Stimulated activated CD8-positive, alpha-beta memory T cell treated with anti-CD3 and anti-CD28 coated beads, Interleukin-7, amount 100 ng/mL, for 48 hours (primary cell): ENCODE results near the gene CLEC6A.
"Not testable (repeated sequence)": the region's sequence is repeated elsewhere in the genome, so short reads cannot be mapped to it uniquely, and the experiment has no call there.

Source experiments
- DNase-seq, 2 donors: peaks; one replicate each; pipeline ENCODE4 v3.0.0-alpha.2; 2020; ENCODE audit warnings: low read depth in 1 of 2; ENCODE audit errors: extremely low read depth in 1 of 2

Gene CLEC6A

DNA sequence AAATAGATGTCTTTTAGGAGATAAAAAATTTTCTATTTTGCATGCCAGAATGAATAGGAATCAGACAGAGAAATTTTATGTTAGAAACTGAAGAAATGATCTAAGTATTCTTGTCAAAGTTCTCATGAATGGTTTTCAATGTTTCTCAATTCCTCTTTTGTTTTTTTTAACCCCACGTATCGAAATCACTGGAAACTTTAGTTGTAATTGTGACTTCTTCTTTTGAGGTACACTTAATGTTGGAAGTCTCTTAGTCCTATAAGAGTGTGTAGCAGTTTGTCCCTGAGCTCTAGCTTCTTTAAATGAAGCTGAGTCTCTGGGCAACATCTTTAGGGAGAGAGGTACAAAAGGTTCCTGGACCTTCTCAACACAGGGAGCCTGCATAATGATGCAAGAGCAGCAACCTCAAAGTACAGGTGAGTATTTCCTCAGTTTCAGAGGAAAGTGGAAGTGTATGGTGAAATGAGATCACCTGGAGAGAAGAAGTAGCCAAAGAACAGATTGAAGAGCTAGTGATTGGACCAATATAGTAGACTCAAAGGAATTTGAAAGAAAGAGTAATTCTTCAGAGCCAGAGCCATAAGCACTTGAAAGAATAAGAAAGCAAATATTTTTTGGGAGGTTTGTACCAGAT lies at the start of gene CLEC6A:
Gene CLEC6A, plus strand, starts transcription at position 236 of the 634 bp plus-strand sequence. Its CDS starts 150 bp downstream, at position 386.
- DNase-seq: no peak

DNA sequence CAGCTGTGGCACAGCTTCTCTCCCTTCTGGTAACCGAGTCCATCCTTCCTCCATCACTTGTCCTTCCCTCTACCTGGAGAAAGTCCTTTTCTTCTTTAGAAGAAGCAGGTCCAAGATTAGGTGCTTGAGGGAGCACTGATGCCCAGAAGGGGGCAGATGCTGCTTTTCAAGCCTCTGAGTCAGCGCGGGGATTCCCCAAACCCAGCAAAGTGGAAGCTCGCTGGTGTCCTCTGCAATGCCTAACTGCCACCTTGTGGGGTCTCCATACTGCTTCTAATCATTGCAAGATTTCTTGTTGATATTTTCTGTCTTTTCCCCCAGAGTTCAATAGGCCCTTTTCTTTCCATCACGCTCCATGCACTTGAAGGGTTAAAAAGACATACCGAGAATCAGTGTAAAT lies 36.2 kb upstream of the CLEC6A start:
- DNase-seq: peak in 1 of 2 donors; percentile 11

DNA sequence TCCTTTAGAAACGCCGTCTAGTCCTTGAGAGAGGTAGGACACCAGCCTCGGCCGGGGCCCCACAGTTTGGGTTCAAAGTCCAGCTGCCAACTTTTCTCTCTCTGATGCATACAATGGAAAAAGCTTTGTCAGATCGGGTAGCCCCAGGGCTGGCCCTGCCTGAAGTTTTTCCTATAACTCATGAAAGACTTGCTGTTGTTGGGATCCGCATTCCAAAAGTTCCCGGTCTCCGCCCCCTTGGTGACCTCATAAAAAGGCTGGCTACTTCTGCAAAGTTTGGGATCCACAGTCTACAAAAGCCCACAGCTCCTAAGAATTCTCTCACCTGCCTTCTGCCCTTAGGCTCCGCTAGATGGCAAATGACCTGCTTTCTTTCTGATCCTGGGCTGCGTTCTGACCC lies 35.3 kb upstream of the CLEC6A start:
- DNase-seq: no peak

DNA sequence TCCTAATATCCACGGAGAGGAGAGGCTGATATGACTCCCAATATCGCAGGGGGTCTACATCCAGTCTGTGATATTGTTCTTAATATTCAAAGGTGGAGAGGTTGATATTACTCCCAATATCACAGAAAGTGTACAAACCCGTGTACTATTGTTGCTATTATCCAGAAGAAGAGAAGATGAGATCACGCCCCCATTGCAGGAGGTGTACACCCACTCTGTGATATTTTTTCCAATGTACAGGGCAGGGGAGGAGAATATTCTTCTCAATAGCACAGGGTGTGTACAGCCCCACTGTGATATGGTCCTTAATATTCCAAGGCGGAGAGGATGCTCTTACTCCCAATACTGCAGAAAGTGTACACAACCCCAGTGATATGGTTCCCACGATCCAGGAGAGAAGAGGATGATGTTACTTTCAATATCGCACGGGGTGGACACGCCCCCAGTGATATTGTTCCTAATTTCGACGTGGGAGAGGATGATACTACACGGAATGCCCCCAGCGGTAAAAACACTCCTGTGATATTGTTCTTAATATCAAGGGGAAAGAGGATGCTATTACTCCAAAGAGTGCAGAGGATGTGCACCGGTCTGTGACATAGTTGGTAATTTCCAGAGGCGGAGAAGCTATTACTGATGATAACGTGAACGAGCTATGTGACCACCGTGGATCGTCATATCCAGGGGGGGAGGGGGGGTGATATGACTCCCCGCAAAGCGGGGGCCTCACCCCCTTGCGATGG lies 11.1 kb upstream of the CLEC6A start:
- not testable (repeated sequence) for DNase-seq

DNA sequence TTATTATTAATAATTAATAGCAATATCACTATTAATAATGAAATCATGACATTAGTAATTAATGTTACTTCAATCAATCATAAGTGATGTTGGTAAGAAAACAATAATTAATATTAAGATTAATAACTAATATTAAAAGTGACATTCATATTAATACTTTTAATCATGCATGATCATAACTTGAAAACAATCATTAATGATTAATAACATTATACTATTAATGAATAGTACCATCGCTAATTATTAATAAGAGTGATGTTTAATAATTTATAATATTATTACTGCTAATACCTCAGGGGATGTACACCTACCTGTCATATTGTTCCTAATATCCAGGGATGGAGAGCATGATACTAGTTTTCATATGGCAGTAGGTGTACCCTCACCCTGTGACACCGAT lies 10.0 kb upstream of the CLEC6A start:
- no peak for DNase-seq

DNA sequence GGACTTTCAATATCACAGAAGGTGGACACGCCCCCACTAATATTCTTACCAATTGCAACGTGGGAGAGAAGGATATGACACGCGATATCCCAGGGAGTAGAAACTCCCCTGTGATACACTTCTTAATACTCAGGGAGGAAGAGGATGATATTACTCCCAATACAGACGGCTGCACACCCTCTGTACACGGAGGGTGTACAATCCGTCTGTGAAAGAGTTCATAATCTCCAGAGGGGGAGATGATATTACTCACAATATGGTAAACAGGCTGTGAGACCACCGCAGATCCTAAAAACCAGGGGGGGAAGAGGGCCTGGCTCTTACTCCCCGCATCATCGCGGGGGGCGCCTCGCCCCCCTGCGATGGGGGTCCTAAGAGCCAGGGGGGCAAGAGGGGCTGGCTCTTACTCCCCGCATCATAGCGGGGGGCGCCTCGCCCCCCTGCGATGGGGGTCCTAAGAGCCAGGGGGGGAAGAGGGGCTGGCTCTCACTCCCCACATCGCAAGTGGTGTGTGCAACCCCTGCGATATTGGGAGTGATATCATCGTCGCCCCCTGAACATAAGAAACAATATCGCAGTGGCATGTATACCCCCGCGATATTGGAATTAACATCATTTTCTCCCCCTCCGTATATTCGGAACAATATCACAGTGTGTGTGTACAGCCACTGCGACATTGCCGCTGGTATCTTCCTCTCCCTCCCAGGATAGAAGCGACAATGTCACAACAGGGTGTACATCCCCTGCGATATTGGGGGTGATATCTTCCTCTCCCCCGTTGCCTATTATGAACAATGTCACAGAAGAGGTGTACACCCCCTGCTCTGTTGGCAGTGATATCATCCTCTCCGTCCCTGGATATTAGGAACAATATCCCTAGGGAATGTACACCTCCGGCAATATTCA lies 8.9 kb upstream of the CLEC6A start:
- no peak for DNase-seq

DNA sequence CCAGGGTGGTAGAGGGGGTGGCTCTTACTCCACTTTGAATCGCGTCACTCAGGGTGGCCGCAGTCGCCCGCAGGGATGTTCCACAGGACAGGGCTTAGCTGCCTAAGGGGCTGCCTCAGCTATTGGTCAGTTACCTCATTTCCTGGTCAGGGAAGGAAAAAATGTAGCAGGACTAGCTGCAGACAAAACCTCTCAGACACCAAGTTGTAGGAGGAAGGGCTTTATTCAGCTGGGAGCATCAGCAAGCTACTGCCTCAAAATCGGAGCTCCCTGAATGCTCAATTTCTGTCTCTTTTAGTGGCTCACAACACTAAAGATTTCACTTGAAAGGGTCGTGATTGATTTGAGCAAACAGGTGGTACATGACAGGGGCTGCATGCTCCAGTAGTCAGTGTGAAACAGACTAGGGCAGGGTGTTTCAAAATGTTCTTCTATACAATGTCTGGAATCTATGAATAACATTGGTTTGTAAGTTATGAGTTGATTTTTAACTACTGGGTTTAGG lies 6.4 kb upstream of the CLEC6A start:
- no peak for DNase-seq

DNA sequence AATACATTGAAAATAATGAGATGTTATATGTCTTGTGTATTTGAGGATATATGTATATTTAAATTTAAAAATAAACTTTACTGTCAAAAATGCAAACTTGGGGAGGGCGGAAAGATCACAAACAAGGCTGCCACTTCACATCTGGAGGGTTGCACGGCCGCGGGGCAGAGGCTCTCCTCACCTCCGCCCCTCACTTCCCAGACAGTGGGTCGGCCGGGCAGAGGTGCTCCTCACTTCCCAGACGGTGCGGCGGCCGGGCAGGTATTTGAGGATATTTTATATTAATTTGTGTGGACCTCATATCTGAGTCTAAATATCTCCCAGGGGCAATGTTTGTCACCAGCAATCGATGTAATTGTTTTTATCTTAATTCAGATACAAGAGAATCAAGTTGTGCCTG lies 3.7 kb upstream of the CLEC6A start:
- no peak for DNase-seq

DNA sequence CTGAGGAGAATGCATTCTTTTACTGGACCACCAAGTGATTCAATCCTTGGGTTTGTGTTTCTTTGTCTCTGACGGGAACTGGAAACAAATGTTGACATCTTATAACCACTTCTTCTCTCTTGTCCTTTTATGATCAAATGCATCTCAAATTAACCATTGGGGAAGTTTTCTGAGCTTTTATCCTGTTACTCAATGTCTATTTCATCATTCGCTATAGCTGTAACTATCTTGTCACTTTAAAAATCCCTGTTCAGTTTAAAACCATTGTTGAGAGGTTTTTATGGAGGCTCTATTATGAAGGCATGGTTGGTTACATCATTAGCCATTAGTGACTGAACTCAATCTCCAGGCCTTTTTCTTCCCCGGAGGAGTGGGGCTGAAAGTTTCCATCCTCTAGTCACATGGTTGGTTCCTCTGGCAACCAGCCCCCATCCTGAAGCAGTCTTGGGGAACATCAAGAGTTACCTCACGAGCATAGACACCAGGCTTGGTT lies 2.7 kb upstream of the CLEC6A start:
- DNase-seq: no peak

DNA sequence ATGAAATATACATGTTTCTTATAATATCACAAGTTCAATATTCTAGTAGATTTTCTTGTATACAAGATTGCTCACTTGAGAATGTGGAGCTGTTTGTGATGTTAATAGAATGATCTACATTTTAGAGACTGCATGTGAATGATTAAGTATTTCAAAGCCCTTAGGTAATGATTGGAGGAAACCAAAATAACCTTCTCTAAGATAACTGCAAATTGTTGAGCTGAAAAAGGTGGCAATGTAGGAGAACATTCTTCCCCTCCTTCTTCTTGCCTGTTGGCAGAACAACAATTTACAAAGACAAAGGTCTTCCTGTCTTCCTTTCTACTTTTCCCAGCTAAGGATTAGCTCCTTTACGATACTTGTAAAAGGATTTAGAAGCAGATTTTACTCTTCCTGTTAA lies 2.0 kb upstream of the CLEC6A start:
- DNase-seq: no peak

DNA sequence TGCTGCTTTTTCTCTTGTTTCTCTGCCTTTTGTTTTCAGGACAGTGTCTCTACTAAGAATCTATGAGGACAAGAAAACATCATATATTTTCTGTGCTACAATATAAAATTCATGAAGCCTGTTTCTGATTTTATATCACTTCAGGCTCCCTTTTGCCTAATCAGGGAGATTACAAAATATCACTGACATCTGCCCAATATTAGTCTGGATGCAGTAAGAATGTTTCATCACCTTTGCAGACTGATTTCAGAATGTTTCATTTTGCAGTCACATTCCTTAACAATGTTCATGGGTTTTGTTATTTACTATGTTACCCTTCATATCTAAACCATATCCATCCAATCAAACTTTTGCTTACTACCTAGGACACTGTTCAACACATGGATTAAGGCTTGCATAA lies 491 bp upstream of the CLEC6A start:
- DNase-seq: no peak

DNA sequence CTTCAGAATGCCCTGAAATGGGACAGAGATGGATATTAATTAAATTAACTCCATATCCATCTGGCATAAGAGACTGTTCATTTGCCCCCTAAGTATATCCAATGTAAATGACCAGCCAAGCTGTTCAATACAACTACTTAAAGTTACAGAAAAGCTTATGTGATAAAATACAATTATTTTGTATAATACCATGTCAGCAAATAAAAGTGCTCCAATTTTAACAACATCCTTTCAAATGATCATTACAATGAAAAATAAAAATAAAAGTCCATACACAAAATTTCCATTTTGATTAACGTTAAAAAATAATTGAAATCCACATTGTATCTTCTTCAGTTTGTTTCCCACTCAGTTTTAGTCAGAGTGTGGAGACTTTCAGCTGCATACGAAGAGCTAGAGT lies 5.7 kb downstream of the CLEC6A start:
- DNase-seq: no peak

DNA sequence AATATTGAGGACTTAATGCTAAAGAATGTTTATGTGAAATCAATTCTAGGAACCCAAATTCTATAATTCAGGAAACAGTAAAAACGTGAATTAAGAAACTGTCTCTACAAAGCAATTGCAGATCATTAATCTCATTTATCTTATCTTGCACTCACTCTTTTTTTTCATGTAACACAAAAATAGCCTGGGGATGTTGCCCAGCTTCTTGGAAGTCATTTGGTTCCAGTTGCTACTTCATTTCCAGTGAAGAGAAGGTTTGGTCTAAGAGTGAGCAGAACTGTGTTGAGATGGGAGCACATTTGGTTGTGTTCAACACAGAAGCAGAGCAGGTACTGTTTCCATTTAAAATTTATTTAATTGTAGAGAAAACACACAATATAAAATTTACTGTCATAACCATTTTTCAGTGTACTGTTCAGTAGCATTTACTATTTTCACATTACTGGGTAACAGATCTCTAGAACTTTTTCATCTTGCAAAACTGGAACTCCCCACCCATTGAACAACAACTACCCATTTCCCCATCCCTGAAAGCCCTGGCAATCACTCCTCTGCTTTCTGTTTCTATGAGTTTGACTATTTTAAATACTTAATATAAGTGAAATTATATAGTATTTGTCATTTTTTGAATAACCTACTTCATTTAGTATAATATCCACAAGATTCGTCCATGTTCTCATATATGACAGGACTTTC lies 9.7 kb downstream of the CLEC6A start:
- DNase-seq: no peak

DNA sequence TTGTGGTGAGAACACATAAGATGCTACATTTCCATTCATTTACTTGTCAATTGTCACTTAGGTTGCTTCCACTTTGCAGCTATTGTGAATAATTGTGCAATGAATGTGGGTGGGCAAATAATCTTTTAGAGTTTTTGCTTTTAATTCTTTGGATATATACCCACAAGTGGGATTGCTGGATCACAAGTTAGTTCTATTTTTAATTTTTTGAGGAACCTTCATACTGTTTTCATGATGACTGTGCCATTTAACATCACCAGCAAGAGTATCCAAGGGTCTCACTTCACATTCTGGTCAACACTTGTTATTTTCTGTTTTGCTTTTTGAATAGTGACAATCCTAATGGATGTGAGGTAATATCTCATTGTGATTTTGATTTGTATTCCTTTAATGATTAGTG lies 10.5 kb downstream of the CLEC6A start:
- no peak for DNase-seq

DNA sequence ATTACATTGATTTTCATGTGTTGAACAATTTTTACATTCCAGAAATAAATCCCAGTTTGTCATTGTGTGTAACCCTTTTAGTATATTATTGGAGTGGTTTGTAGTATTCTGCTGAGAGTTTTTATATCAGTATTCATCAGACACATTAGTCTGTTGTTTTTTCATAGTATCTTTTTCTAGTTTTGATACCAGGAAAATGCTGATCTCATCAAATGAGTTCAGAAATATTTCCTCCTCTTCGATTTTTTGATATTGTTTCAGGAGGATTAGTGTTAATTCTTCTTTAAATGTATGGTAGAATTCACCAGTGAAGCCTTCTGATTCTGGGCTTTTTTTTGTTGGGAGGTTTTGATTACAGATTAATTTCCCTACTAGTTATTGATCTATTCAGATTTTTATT lies 15.3 kb downstream of the CLEC6A start:
- DNase-seq: no peak

DNA sequence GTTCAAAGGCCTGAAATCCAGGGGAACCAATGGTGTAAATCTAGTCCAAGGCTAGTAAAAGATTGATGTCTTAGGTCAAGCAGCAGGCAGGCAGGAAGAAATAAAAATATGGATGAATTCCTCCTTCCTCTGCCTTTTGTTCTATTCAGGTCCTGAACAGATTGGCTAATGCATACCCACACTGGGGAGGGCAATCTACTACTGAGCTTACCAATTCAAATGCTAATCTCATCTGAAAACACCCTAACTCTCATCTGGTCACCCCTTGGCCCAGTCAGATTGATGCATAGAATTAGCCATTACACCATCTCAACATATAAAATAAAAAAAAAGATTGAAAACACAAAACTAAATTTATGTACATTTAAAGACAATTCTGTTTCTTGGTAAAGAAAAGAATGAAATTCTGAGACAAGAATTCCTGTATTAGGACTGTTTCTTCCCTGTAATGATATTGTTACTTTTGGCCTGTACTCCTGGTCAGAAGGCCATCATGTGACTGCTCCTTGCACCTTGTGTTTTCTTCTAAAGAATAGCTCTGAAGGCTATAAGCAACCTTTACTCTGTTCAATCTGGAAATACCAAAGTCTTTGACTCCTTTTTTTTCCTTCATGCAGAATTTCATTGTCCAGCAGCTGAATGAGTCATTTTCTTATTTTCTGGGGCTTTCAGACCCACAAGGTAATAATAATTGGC lies 19.9 kb downstream of the CLEC6A start:
- DNase-seq: no peak

DNA sequence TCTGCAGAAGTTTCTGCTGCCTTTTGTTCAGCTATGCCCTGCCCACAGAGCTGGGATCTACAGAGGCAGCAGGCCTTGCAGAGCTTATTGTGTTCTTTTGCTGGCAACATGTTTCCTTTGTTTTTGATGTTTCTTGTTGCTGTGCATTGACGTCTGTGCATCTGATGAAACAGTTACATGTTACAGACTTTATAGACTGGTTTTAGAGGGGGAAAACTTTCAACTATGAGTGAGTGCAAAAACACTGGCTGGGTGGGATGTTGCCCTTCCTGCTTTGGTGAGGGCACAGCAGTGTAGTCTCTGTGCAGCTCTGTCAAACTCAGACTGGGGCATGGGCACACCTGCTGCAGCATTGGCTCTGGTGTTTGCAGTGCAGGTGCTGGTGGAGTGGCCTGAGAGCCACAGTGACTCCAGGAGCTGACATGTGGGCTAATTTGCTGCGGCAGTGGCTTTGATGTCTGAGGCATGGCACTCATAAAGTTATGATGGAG lies 26.9 kb downstream of the CLEC6A start:
- DNase-seq: no peak

DNA sequence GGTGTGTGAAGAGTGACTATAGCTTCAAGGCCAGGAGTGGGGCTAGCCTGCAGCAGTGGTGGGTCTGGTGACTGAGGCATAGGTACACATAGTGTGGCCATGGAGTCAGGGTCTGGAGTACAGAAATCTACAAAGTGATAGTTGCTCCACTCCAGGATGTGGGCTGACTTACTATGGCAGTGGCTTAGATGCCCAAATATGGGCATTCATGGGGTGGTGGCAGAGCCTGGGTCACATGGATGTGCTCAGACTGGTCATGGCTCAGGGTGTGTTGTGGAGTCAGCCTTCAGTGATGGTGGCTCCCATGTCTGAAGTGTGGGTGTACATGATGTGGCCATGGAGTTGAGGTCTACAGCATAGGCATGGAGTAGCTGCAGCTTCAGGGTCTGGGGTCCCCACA lies 27.3 kb downstream of the CLEC6A start:
- DNase-seq: no peak

DNA sequence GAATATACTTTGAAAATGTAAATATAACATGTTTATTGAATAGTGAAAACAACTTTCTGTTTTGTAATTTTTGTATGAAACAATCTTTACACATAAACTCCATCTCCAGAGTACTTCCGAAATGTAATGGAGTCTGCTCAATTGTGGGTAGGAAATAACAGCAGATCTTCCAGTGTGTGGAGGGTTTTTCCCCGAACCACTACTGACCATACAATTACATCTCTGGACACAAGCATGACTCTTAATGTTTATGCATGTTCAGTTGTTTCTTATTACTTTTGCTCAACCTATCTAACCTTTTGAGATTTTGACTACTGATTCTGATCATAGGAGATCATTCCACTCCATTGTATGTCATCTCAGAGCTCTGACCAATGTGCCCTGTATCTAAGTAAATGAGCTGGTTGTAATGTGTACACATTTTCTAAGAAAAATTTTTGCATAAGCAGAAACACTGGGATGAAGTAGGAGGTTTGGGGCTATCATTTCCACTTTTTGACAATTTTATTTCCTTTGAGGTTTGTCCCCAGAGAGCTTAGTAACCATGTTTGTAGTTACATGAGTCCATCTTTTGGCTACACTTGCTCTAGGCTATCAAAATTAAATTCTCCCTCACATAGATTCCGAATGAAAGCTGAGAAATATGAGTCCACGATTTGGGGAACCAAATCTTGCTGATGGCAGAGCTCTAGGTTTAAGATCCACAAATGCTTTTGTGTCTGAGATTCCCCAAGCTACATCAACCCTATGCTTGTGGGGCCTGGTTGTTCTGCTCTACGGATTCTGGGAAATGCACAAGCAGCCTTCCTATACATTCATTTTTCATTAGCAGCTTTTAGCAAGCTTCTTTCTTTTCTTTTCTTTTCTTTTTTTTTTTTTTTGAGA lies 36.1 kb downstream of the CLEC6A start:
- no peak for DNase-seq
